VCaP (cell line): ENCODE results near the gene ZFPM1.
"Not testable (repeated sequence)": the region's sequence is repeated elsewhere in the genome, so short reads cannot be mapped to it uniquely, and the experiment has no call there.

Experiments
- H3K27ac ChIP-seq: fragments of 450-650 bp; 2 replicates; pipeline ENCODE4 v1.5.1; 2017
- CTCF ChIP-seq: fragments of 450-650 bp; conservative IDR thresholded peaks from 2 replicates; pipeline ENCODE4 v1.5.1; 2017; ENCODE audit warnings: mild to moderate bottlenecking, moderate library complexity

The ZFPM1 gene

GRCh38 chr16:88465387-88465983 lies 12.4 kb downstream of the ZFPM1 start:
- no peak overlapping the region for H3K27ac ChIP-seq
- no peak for TF ChIP-seq CTCF

GRCh38 chr16:88466175-88466862 lies 13.2 kb downstream of the ZFPM1 start:
- H3K27ac ChIP-seq = no peak overlapping the region
- no peak for TF ChIP-seq CTCF

GRCh38 chr16:88466949-88467348 lies 13.9 kb downstream of the ZFPM1 start:
- no peak for TF ChIP-seq CTCF
- H3K27ac ChIP-seq = no peak overlapping the region

GRCh38 chr16:88467541-88467944 lies 14.5 kb downstream of the ZFPM1 start:
- no peak for TF ChIP-seq CTCF
- H3K27ac ChIP-seq = no peak overlapping the region

- no peak for TF ChIP-seq CTCF
- no peak overlapping the region for H3K27ac ChIP-seq
These were observed 15.4 kb downstream of the ZFPM1 start for GRCh38 chr16:88468275-88469129.

GRCh38 chr16:88469615-88470395 lies 16.7 kb downstream of the ZFPM1 start:
- TF ChIP-seq CTCF = no peak
- no peak overlapping the region for H3K27ac ChIP-seq

GRCh38 chr16:88470396-88470680 lies 17.3 kb downstream of the ZFPM1 start:
- H3K27ac ChIP-seq = not testable (repeated sequence)

GRCh38 chr16:88470696-88471095 lies 17.6 kb downstream of the ZFPM1 start:
- not testable (repeated sequence) for H3K27ac ChIP-seq
